ENCODE data around the gene NOS3. TPM values are rescaled to one million over a fixed set of nuclear protein-coding genes. Genes with fewer than 3 reads are reported as not detected.

NOS3 gene
- total and polyA plus RNA-seq, 9 of the 15 experiments (the other 6 are each of a cell fraction or from before 2014, with no cell fraction given): 1.1 to 121 (median 23.6) TPM

DNA sequence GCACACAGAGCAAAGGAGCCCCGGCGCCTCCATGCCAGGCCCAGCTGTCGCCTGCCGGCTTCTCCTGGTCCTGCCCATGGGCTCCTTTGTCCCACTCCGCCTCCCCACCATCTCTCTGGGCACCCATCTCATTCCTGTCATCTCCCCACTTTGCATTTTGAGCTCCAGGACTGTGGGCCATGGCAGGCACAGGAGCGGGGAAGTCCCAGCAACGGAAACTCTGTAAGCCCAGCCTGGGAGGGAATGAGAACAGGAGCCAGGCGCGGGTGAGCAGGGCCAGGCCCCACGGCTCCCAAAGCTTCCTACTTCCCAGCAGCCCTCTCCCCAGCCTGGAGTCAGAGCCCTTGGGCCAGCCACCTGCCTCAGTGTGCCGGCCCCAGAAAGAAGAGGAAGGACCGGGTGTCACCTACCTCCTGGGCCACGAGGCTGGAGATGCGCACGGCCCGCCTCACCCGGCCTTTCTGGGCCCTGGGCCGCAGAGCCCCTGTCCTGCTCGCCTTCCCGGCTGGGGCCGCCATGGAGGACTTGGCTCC, 35.8 kb upstream of the NOS3 start (continued):
- TF ChIP-seq, protein P1, sequence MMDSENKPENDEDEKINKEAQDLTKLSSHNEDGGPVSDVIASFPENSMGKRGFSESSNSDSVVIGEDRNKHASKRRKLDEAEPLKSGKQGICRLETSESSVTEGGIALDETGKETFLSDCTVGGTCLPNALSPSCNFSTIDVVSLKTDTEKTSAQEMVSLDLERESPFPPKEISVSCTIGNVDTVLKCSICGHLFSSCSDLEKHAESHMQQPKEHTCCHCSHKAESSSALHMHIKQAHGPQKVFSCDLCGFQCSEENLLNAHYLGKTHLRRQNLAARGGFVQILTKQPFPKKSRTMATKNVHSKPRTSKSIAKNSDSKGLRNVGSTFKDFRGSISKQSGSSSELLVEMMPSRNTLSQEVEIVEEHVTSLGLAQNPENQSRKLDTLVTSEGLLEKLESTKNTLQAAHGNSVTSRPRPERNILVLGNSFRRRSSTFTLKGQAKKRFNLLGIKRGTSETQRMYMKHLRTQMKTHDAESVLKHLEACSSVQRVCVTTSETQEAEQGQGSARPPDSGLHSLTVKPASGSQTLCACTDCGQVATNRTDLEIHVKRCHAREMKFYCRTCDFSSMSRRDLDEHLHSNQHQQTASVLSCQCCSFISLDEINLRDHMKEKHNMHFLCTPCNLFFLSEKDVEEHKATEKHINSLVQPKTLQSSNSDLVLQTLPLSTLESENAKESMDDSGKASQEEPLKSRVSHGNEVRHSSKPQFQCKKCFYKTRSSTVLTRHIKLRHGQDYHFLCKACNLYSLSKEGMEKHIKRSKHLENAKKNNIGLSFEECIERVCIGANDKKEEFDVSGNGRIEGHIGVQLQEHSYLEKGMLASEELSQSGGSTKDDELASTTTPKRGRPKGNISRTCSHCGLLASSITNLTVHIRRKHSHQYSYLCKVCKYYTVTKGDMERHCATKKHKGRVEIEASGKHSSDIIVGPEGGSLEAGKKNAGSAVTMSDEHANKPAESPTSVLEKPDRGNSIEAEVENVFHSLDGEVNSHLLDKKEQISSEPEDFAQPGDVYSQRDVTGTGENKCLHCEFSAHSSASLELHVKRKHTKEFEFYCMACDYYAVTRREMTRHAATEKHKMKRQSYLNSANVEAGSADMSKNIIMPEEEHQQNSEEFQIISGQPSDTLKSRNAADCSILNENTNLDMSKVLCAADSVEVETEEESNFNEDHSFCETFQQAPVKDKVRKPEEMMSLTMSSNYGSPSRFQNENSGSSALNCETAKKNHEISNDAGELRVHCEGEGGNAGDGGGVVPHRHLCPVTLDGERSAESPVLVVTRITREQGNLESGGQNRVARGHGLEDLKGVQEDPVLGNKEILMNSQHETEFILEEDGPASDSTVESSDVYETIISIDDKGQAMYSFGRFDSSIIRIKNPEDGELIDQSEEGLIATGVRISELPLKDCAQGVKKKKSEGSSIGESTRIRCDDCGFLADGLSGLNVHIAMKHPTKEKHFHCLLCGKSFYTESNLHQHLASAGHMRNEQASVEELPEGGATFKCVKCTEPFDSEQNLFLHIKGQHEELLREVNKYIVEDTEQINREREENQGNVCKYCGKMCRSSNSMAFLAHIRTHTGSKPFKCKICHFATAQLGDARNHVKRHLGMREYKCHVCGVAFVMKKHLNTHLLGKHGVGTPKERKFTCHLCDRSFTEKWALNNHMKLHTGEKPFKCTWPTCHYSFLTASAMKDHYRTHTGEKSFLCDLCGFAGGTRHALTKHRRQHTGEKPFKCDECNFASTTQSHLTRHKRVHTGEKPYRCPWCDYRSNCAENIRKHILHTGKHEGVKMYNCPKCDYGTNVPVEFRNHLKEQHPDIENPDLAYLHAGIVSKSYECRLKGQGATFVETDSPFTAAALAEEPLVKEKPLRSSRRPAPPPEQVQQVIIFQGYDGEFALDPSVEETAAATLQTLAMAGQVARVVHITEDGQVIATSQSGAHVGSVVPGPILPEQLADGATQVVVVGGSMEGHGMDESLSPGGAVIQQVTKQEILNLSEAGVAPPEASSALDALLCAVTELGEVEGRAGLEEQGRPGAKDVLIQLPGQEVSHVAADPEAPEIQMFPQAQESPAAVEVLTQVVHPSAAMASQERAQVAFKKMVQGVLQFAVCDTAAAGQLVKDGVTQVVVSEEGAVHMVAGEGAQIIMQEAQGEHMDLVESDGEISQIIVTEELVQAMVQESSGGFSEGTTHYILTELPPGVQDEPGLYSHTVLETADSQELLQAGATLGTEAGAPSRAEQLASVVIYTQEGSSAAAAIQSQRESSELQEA (IDR thresholded peaks at IDR 0.05; ENCODE audit: low read depth): no peak
- TF ChIP-seq ZNF436 (CRISPR knock-in tag; IDR thresholded peaks at IDR 0.05): no peak
- no peak for TF ChIP-seq KDM1A (IDR thresholded peaks at IDR 0.05)
- TF ChIP-seq TFAM (CRISPR knock-in tag; conservative IDR thresholded peaks at IDR 0.05): no peak
- TF ChIP-seq MTA2 (IDR thresholded peaks at IDR 0.05; ENCODE audit: low read depth): no peak
- no peak; the same call in 1 of the 2 replicates for TF ChIP-seq LARP7 (IDR thresholded peaks at IDR 0.05)
- no peak for TF ChIP-seq SAFB (IDR thresholded peaks at IDR 0.05; ENCODE audit: borderline replicate concordance, low read depth, low read length)
- TF ChIP-seq PTBP1 (IDR thresholded peaks at IDR 0.05; ENCODE audit: low read depth, low read length): no peak
- no peak; a peak in 1 of 6 replicates for TF ChIP-seq ZBTB11 (CRISPR knock-in tag; IDR thresholded peaks at IDR 0.05)
- no peak for TF ChIP-seq FOXO4 (CRISPR knock-in tag; IDR thresholded peaks at IDR 0.05)
- no peak for TF ChIP-seq ZNF79 (CRISPR knock-in tag; IDR thresholded peaks at IDR 0.05; ENCODE audit: low read depth)
- TF ChIP-seq STAT5B (CRISPR knock-in tag; IDR thresholded peaks at IDR 0.05): no peak
- TF ChIP-seq, protein P2, sequence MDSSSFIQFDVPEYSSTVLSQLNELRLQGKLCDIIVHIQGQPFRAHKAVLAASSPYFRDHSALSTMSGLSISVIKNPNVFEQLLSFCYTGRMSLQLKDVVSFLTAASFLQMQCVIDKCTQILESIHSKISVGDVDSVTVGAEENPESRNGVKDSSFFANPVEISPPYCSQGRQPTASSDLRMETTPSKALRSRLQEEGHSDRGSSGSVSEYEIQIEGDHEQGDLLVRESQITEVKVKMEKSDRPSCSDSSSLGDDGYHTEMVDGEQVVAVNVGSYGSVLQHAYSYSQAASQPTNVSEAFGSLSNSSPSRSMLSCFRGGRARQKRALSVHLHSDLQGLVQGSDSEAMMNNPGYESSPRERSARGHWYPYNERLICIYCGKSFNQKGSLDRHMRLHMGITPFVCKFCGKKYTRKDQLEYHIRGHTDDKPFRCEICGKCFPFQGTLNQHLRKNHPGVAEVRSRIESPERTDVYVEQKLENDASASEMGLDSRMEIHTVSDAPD (CRISPR knock-in tag; IDR thresholded peaks at IDR 0.05): no peak
- no peak for TF ChIP-seq SRF (CRISPR knock-in tag; IDR thresholded peaks at IDR 0.05)

Measured in K562 (cell line).